ENCODE data around the gene DNAH17.
A peak's percentile ranks its signal among the peaks of the same experiment; 100 is the strongest.

The DNAH17 gene

GRCh38 chr17:78441271-78441971 is 135.8 kb downstream of the DNAH17 start:
- no peak for DNase-seq

GRCh38 chr17:78438694-78439325 is 138.4 kb downstream of the DNAH17 start:
- DNase-seq = no peak

- DNase-seq = no peak
Measured at GRCh38 chr17:78438271-78438691, 138.9 kb downstream of the DNAH17 start.

GRCh38 chr17:78437508-78438169 is 139.6 kb downstream of the DNAH17 start:
- no peak for DNase-seq

GRCh38 chr17:78435330-78436005 is 141.7 kb downstream of the DNAH17 start:
- DNase-seq = no peak

GRCh38 chr17:78434455-78435329 is 142.5 kb downstream of the DNAH17 start:
- DNase-seq = no peak

GRCh38 chr17:78433780-78434335 is 143.3 kb downstream of the DNAH17 start:
- no peak for DNase-seq

- DNase-seq = no peak
Measured at GRCh38 chr17:78433013-78433727, 144.0 kb downstream of the DNAH17 start.

GRCh38 chr17:78432226-78433012 is 144.8 kb downstream of the DNAH17 start:
- DNase-seq = no peak

- no peak for DNase-seq
Measured at GRCh38 chr17:78431692-78431958, 145.6 kb downstream of the DNAH17 start.

- DNase-seq = no peak
Measured at GRCh38 chr17:78430892-78431691, 146.1 kb downstream of the DNAH17 start.

GRCh38 chr17:78429618-78429995 is 147.6 kb downstream of the DNAH17 start:
- DNase-seq = peak; percentile 22

GRCh38 chr17:78428836-78429617 is 148.2 kb downstream of the DNAH17 start:
- no peak for DNase-seq

GRCh38 chr17:78428025-78428575 is 149.1 kb downstream of the DNAH17 start:
- no peak for DNase-seq

- no peak for DNase-seq
Measured at GRCh38 chr17:78427140-78427539, 150.1 kb downstream of the DNAH17 start.

- no peak for DNase-seq
Measured at GRCh38 chr17:78426293-78426879, 150.8 kb downstream of the DNAH17 start.

GRCh38 chr17:78425429-78425828 is 151.8 kb downstream of the DNAH17 start:
- DNase-seq = peak; percentile 18

- peak; percentile 41 for DNase-seq
Measured at GRCh38 chr17:78423961-78424675, 153.1 kb downstream of the DNAH17 start.

All from MV-4-11 (cell line).